Kidney capillary endothelial cell (primary cell): ENCODE results near the gene TDP2.
A peak's percentile ranks its signal among the peaks of the same experiment; 100 is the strongest.

Experiments
- DNase-seq: peaks from one replicate; pipeline ENCODE4 v3.0.0-alpha.2; 2018; ENCODE audit warnings: low spot score

The TDP2 gene

GRCh38 chr6:24666641-24667377 lies at the start of gene TDP2, which contains the start of gene ACOT13:
TSS of gene TDP2 (minus strand) at chr6:24666899. CDS start at chr6:24666862, 37 bp downstream.
TSS of gene ACOT13 (plus strand) at chr6:24667077. CDS start at chr6:24667264, 187 bp downstream.
- DNase-seq = peak; percentile 94

- no peak for DNase-seq
These were observed 44.0 kb upstream of the TDP2 start for GRCh38 chr6:24710519-24711303.

- no peak for DNase-seq
These were observed 42.5 kb upstream of the TDP2 start for GRCh38 chr6:24709014-24709711.

GRCh38 chr6:24708612-24709011 lies 41.9 kb upstream of the TDP2 start:
- DNase-seq = no peak

- no peak for DNase-seq
These were observed 37.8 kb upstream of the TDP2 start for GRCh38 chr6:24704468-24704867.

- no peak for DNase-seq
These were observed 36.1 kb upstream of the TDP2 start for GRCh38 chr6:24702720-24703282.

- no peak for DNase-seq
These were observed 33.0 kb upstream of the TDP2 start for GRCh38 chr6:24699521-24700359.

GRCh38 chr6:24696097-24696496 lies 29.4 kb upstream of the TDP2 start:
- DNase-seq = no peak

GRCh38 chr6:24695635-24696034 lies 28.9 kb upstream of the TDP2 start:
- peak; percentile 50 for DNase-seq

- no peak for DNase-seq
These were observed 27.5 kb upstream of the TDP2 start for GRCh38 chr6:24694198-24694597.

- no peak for DNase-seq
These were observed 26.3 kb upstream of the TDP2 start for GRCh38 chr6:24692848-24693592.

- no peak for DNase-seq
These were observed 25.7 kb upstream of the TDP2 start for GRCh38 chr6:24692415-24692814.

- DNase-seq = no peak
These were observed 25.3 kb upstream of the TDP2 start for GRCh38 chr6:24692003-24692402.

GRCh38 chr6:24691550-24691949 lies 24.9 kb upstream of the TDP2 start:
- DNase-seq = no peak

GRCh38 chr6:24690593-24690992 lies 23.9 kb upstream of the TDP2 start:
- DNase-seq = no peak

- DNase-seq = no peak
These were observed 23.3 kb upstream of the TDP2 start for GRCh38 chr6:24689964-24690363.

- no peak for DNase-seq
These were observed 20.2 kb upstream of the TDP2 start for GRCh38 chr6:24686946-24687345.

- DNase-seq = no peak
These were observed 19.7 kb upstream of the TDP2 start for GRCh38 chr6:24686408-24686807.

GRCh38 chr6:24683297-24684296 lies 16.9 kb upstream of the TDP2 start:
- DNase-seq = no peak
